NCI-H1105 treated with DMSO at 0.1 percent for 48 hours (cell line): ENCODE results near the gene DNM3.

Source experiments
- DNase-seq: peaks from one replicate; lab custom pipeline; 2025; lab: John Stamatoyannopoulos, UW

DNM3 gene

GRCh38 chr1:172177849-172178248 lies 336.6 kb downstream of the DNM3 start:
- DNase-seq: no peak

- DNase-seq: no peak
Measured at GRCh38 chr1:172178886-172179285, 337.6 kb downstream of the DNM3 start.

GRCh38 chr1:172179918-172180317 lies 338.6 kb downstream of the DNM3 start:
- no peak for DNase-seq

- no peak for DNase-seq
Measured at GRCh38 chr1:172180501-172181285, 339.4 kb downstream of the DNM3 start.

GRCh38 chr1:172184506-172185191 lies 343.4 kb downstream of the DNM3 start:
- DNase-seq: no peak

GRCh38 chr1:172185211-172185610 lies 343.9 kb downstream of the DNM3 start:
- no peak for DNase-seq

GRCh38 chr1:172185996-172186395 lies 344.7 kb downstream of the DNM3 start:
- DNase-seq: no peak

GRCh38 chr1:172201572-172201971 lies 360.3 kb downstream of the DNM3 start:
- no peak for DNase-seq

GRCh38 chr1:172203135-172203823 lies 362.0 kb downstream of the DNM3 start:
- DNase-seq: no peak

- DNase-seq: no peak
Measured at GRCh38 chr1:172203902-172204301, 362.6 kb downstream of the DNM3 start.

GRCh38 chr1:172206256-172206655 lies 365.0 kb downstream of the DNM3 start:
- no peak for DNase-seq

- DNase-seq: no peak
Measured at GRCh38 chr1:172208635-172209034, 367.3 kb downstream of the DNM3 start.

- DNase-seq: no peak
Measured at GRCh38 chr1:172211221-172211620, 369.9 kb downstream of the DNM3 start.

- DNase-seq: no peak
Measured at GRCh38 chr1:172212124-172212523, 370.8 kb downstream of the DNM3 start.

GRCh38 chr1:172215006-172215405 lies 373.7 kb downstream of the DNM3 start:
- no peak for DNase-seq

- no peak for DNase-seq
Measured at GRCh38 chr1:172219966-172220365, 378.7 kb downstream of the DNM3 start.

- DNase-seq: no peak
Measured at GRCh38 chr1:172220376-172220775, 379.1 kb downstream of the DNM3 start.

- no peak for DNase-seq
Measured at GRCh38 chr1:172221436-172221835, 380.1 kb downstream of the DNM3 start.

GRCh38 chr1:172224871-172225270 lies 383.6 kb downstream of the DNM3 start:
- no peak for DNase-seq

- DNase-seq: no peak
Measured at GRCh38 chr1:172229942-172230341, 388.6 kb downstream of the DNM3 start.

- no peak for DNase-seq
Measured at GRCh38 chr1:172230526-172230925, 389.2 kb downstream of the DNM3 start.

GRCh38 chr1:172236958-172237357 lies 395.7 kb downstream of the DNM3 start:
- DNase-seq: no peak

- no peak for DNase-seq
Measured at GRCh38 chr1:172238158-172238557, 396.9 kb downstream of the DNM3 start.
